Fibroblast of skin of abdomen (primary cell): ENCODE results near the gene PPP1CA.
A peak's percentile ranks its signal among the peaks of the same experiment; 100 is the strongest.

Experiments used
- DNase-seq: peaks from one replicate; pipeline ENCODE4 v3.0.0-alpha.2; 2013

PPP1CA gene

GRCh38 chr11:67400942-67401494, 640 bp downstream of the PPP1CA start:
- no peak for DNase-seq

GRCh38 chr11:67400251-67400941, 1.3 kb downstream of the PPP1CA start:
- no peak for DNase-seq

GRCh38 chr11:67398661-67399563, 2.7 kb downstream of the PPP1CA start:
- DNase-seq: no peak

- DNase-seq: no peak
Observed at GRCh38 chr11:67397986-67398660, 3.5 kb downstream of the PPP1CA start.

GRCh38 chr11:67397536-67397935, 4.1 kb downstream of the PPP1CA start:
- DNase-seq: no peak

GRCh38 chr11:67396587-67397389, 4.9 kb downstream of the PPP1CA start:
- no peak for DNase-seq

- no peak for DNase-seq
Observed at GRCh38 chr11:67396259-67396581, 5.4 kb downstream of the PPP1CA start.

- DNase-seq: no peak
Observed at GRCh38 chr11:67395555-67396258, 6.0 kb downstream of the PPP1CA start.

GRCh38 chr11:67393990-67394389, 7.7 kb downstream of the PPP1CA start:
- no peak for DNase-seq

GRCh38 chr11:67393437-67393836, 8.2 kb downstream of the PPP1CA start:
- DNase-seq: no peak

- DNase-seq: no peak
Observed at GRCh38 chr11:67392183-67392715, 9.4 kb downstream of the PPP1CA start.

- DNase-seq: peak; percentile 94
Observed at GRCh38 chr11:67391304-67392182, 10.1 kb downstream of the PPP1CA start, which contains the start of gene RAD9A. Gene RAD9A (plus strand): TSS chr11:67391986. CDS start chr11:67392045, 59 bp downstream.

- DNase-seq: no peak
Observed at GRCh38 chr11:67390947-67391303, 10.7 kb downstream of the PPP1CA start.

- DNase-seq: no peak
Observed at GRCh38 chr11:67389477-67389876, 12.2 kb downstream of the PPP1CA start.

GRCh38 chr11:67387518-67387917, 14.1 kb downstream of the PPP1CA start:
- no peak for DNase-seq

- no peak for DNase-seq
Observed at GRCh38 chr11:67387069-67387468, 14.6 kb downstream of the PPP1CA start.

- peak; percentile 52 for DNase-seq
Observed at GRCh38 chr11:67384851-67385366, 16.7 kb downstream of the PPP1CA start.

GRCh38 chr11:67382276-67383136, 19.2 kb downstream of the PPP1CA start:
- peak; percentile 73 for DNase-seq
